Measurements from ENCODE around the gene MAX.

MAX gene

GRCh38 chr14:65142429-65142828, 40.1 kb upstream of the MAX start:
- TF ChIP-seq CTCF (IDR thresholded peaks at IDR 0.05; ENCODE audit: low read depth, low read length) = no peak
- DNase-seq (ENCODE audit: extremely low read depth, low read depth) = no peak

- no peak for TF ChIP-seq CTCF (IDR thresholded peaks at IDR 0.05; ENCODE audit: low read depth, low read length)
- DNase-seq (ENCODE audit: extremely low read depth, low read depth) = no peak
Measured at GRCh38 chr14:65141523-65141922, 39.2 kb upstream of the MAX start.

GRCh38 chr14:65137648-65138307, 35.5 kb upstream of the MAX start:
- no peak for DNase-seq (ENCODE audit: extremely low read depth, low read depth)
- no peak for TF ChIP-seq CTCF (IDR thresholded peaks at IDR 0.05; ENCODE audit: low read depth, low read length)

- no peak for TF ChIP-seq CTCF (IDR thresholded peaks at IDR 0.05; ENCODE audit: low read depth, low read length)
Measured at GRCh38 chr14:65134651-65135579, 32.6 kb upstream of the MAX start.

GRCh38 chr14:65132855-65133254, 30.5 kb upstream of the MAX start:
- no peak for DNase-seq (ENCODE audit: extremely low read depth, low read depth)
- no peak for TF ChIP-seq CTCF (IDR thresholded peaks at IDR 0.05; ENCODE audit: low read depth, low read length)

More at GRCh38 chr14:65134651-65135579, 32.6 kb upstream of the MAX start:
- DNase-seq (ENCODE audit: extremely low read depth, low read depth) = no peak

GRCh38 chr14:65131301-65131701, 29.0 kb upstream of the MAX start:
- DNase-seq (ENCODE audit: extremely low read depth, low read depth) = no peak
- TF ChIP-seq CTCF (IDR thresholded peaks at IDR 0.05; ENCODE audit: low read depth, low read length) = no peak

GRCh38 chr14:65128096-65128495, 25.8 kb upstream of the MAX start:
- TF ChIP-seq CTCF (IDR thresholded peaks at IDR 0.05; ENCODE audit: low read depth, low read length) = no peak
- no peak for DNase-seq (ENCODE audit: extremely low read depth, low read depth)
